GM10847 (cell line): ENCODE measurements around the gene DOCK2.

ENCODE experiments used
- POLR2A ChIP-seq: IDR thresholded peaks from 2 replicates; pipeline ENCODE4 v1.6.1; 2011; ENCODE audit not compliant: insufficient read length; ENCODE audit errors: extremely low read depth

The DOCK2 gene

DNA sequence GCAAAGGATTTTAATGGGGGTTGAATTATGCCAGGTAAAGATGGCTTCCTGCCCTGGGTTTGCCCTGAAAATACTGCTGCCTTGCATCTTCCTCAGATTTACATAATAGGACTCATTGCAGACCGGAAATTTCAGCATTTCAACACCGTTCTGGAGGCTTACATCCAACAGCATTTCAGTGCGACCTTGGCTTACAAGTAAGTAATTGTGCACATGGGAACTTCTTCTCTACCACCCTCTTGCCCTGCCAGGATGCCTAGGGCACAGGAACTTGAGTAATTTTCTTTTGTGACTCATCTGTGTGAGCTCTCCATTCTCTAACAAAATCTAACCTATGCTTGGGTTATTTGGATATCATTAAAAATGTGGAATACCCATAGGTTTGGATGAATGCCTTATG, 80.2 kb downstream of the DOCK2 start:
- TF ChIP-seq POLR2A: no peak

DNA sequence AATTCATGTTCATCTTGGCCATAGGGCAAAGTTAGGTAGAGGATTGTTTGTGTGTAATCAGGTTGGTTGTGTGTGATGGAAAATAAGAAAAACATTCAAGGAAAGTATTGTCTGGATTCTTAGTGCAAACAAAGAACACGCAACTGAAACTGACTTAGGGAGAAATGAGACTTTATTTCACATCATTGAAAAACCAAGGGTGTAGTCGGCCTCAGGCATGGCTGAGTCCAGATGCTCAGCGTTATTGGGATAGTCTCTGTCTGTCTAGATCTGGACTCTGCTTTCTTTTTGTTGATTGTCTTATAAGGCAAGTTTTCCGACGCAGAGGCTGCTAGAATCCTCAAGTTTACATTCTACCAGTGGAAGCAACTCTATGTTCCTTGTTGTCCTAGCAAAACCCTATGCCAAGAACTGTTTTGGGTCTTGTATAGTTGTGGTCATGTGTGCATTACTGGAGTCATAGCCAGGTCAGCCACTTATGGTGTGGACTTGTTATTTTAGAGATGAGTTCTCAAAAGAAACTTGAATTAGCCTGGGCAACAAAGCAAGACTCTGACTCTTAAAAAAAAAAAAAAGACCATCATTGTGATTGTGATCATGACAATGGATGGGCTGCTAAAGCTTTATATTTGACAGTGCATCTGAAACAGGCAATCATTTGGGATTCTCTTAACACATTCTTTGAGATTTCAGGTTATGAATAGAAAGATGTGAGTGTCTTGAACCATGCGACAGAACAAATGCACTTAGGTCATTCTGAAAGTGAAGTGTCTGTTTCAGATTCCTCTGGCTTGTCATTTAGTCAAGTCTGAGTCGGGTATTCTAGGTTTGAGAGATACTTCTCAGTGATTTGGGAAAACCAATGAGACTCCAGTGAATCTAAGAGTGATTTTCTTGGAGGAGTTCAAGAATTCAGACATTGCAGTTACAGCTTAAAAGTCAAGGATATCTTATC, 82.6 kb downstream of the DOCK2 start:
- no peak for TF ChIP-seq POLR2A

DNA sequence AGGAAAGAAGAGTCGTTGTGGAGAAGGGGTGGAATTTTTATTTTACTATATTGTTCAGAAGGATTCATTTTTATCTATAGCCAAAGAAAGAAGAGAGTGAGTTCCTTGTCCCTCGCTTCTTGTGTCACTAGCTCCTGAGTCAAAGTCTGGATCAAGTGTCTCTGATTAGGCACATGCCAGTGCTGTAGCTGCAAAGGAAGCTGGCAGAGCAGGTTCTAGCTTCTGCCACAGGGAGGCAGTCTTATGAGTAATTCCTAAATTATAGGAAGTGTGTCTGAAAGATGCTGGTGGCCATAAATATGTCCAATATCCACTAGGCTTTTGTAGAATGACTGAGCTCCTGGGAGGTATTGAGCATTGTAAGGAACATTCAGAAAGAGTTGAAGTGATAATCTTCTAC, 84.7 kb downstream of the DOCK2 start:
- no peak for TF ChIP-seq POLR2A

DNA sequence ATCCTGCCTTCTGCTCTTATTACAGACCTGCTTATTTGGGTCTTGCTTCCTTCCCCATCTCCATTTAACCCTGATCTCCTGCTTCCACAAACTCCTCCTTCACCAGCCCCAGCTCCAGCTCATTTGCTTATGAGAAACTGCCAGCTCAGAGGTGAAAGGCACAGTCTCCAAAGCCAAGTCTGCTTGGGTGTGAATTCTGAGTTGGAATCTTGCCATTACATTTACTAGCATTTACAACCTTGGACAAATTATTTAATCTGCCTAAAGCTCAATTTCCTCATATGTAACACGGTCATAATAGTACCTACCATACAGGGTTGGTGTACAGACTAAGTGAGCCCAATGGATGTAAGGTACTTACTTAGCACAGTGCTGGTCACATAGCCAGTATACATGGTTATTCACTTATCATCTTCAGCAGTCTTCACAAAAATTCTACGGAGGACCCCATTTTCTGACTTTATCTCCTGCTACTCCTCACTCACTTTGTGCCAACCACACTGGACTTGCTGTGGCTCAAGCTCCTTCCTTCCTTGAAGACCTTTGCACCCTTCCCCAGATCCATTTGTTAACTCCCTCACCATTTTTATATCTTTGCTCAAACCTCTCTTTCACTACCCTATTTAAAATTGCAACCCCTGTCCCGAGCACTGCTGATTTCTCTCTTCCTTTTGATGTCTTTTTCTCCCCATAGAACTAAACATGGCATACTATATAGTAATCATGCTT, 86.2 kb downstream of the DOCK2 start:
- TF ChIP-seq POLR2A: no peak

DNA sequence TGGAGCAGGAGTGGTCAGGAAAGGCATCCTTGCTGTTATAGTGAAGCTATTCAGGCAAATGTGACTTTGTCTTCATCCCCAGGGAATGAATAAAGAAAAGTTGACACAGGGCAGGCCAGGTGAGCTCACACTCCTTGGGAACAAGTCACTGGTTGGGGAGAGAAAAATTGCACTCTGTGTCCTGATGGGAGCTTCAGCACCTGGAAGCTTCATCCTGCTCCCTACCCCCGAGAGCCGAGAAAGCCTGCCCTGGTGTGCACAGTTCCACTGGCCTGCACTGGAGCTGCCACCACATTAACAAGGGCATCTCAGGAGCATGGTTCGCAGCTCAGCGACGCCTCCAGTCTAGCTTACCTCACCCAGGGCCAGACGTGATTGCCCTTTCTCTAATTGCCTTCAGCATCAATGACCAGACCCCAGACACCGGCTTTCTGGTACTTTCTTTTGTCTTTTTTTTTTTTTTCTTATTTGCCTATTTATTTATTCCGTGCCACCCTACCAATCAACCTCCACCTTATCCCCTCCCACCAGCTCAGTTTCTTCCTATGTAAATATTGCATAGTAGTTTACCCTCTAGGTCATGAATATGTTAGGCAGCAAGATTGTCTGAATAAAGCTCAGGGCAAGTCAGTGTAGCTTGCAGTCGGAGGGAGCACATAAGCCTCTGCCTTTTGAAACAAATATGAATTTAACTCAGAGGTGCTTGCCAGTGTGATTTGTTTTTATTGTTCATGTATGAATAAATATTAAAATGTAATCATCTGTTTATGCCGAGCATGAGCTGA, 87.4 kb downstream of the DOCK2 start:
- TF ChIP-seq POLR2A: no peak

DNA sequence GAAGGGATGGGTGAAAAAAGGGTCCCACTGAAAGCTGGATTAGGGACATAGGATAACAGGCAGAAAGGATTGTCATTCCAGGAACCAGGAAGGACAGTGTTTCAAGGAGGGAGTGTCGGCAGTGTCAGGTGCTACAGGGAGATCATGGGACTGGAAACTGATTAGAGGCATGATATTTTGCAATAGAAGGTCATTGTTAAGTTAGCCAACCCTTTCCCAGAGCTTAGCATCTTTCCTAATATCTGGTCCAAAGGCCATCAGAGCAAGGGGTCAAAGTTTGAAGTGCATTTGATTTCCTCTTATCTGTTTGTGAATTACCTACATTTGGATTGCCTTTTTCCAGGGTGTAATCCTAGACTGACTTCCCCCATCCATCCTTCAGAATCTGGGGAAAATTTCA, 91.3 kb downstream of the DOCK2 start:
- TF ChIP-seq POLR2A: no peak

DNA sequence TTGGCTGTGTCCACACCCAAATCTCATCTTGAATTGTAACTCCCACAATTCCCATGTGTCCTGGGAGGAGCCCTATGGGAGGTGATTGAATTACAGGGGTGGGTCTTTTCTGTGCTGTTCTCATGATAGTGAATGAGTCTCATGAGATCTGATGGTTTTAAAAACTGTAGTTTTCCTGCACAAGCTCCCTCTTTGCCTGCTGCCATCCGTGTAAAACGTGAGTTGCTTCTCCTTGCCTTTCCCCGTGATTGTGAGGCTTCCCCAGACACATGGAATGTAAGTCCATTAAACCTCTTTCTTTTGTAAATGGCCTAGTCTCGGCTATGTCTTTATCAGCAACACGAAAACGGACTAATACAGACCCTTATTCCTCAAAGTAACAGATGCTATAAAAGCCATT, 94.1 kb downstream of the DOCK2 start:
- TF ChIP-seq POLR2A: no peak

DNA sequence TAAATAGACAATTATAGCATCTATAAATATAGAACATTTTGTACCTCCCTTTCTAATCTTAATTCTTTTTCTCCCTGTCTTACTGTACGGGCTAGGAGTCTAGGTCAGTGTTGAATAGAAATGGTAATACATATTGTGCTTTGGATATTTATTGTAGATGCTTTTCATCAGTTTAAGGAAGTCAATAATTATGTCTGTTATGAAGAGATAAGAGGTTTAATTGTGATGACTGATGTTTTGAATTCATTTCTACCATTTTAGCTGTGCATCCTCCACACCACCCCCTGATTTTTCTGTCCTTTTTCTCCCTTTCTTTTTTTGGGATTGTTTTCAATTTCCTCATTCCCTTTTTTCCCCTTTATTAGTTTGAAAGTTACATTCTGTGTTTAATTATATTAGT, 95.8 kb downstream of the DOCK2 start:
- TF ChIP-seq POLR2A: no peak

DNA sequence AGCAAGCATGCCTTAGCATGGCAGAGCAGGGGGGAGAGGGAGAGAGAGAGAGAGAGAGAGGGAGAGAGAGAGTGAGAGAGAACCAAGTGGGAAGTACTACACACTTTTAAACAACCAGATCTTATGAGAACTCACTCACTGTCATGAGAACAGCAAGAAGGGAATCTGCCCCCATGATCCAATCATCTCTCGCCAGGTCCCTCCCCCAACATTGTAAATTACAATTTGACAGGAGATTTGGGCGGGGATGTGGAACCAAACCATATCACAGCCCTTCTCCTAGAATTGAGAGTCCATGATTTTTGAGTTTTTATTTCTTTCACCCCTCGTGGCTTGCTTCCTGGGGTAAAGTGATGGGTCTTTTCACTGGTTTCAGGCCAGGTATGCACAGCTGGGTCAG, 98.8 kb downstream of the DOCK2 start:
- no peak for TF ChIP-seq POLR2A

DNA sequence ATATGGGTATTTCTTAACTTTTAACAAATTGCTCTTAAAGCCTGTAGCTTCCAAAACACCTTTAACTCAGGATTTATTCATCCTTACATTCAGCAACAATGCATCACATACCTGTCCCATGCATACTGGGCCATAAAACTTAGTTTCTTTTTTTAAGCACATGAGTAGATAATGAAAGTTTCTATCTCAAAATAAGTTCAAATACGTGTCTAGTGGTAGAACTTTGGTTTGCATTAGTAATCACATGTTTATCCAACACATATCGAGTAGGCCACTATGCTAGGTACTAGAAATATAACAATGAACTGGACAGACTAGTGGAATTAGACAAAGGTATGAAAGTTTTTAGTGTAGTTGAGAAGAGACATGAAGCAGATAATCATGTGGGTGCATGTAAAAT, 99.6 kb downstream of the DOCK2 start:
- no peak for TF ChIP-seq POLR2A

DNA sequence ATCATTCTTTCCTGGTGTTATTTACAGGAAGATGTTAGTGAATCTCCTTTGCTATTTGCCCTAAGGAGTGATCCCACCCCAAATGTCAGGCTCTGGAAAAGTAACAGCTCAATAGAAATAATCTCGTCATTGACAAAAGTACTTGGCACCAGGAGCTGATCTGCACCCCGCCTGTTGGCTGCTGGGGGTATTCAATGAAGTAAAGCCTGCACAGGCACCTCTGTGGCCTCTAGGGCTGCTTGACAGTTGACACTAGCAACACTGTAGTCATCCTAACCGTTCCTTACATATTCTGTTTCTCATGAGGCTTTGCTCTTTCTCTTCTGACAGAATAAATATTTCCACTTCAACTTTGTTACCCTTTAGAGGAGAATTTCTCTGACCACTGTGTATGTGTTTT, 103.4 kb downstream of the DOCK2 start:
- no peak for TF ChIP-seq POLR2A

DNA sequence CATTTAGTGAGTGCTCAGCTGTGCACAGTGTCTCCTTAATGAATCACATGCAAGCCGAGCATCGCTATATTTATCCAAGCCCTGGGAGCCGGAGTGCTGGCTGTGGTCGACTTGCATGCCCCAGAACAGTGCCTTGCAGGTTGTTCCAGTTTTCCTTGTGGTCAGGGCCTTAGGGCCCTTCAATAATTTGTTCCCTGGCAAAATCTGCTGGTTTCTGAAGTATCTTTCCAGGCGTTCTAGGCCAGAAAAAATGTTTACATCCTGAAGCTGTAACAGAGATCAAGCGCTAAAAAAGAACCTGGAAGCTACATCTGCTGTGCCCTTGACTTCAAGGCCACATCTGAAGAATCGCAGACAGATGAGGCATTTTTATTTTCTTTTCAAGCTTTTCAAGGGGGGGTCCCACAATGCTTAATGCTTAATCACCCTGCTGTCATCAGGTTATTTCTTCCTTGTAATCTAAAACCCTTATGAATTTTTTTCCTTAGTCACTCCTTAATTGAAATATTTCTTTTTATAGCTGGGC, 105.8 kb downstream of the DOCK2 start:
- TF ChIP-seq POLR2A: no peak

DNA sequence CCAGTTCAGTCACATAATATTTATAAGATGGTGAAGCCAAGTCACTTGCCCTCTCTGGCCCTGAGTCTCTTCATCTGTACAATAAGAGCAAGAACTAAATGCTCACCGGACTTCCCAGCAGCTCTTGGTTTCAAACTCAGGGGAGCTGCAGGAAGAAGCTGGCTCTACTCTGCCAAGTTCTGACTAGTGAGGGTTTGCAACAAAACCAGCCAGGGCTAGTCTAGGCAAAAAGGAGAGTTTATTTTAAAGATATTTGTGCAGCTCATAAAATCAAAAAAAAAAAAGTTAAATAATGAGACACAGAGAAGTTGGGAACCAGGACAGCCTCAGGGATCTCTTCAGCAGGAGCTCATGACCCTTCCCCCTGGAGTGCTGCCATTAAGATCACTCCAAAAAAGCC, 107.3 kb downstream of the DOCK2 start:
- TF ChIP-seq POLR2A: no peak

DNA sequence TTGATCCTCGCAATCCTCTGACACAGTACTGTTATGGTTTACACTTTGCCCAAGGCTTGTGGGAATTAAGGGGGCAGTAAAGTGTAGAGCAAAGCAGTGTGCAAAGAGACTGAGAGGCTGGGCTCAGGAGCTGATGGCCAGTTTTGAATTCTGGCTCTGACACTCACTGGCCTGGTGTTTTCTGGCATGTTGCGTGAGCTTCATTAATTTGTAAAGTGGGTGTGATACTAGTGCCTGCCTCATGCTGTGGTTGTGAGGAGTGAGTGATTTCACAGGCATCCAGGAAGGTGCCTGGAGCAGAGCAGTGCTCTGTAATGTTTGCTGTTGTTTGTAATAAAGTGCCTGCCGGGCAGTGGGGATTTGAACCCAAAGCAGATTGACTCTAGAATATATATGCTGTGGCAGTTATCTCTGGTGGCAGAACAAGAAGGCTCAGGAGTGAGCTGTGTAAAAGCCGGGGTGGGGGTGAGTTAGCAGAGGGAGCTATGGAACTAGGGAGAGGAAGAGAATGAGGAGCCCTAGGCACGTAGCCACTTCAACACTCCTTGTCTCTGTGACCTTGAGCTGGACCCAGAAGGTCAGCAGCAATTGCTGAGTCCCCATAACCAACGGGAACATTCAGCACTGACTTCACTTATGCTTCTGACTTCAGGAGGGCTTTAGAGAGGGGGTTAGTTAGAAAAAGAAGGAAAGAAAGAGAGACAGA, 108.5 kb downstream of the DOCK2 start:
- TF ChIP-seq POLR2A: no peak
